Endothelial cell of hepatic sinusoid (primary cell): ENCODE data around the gene SLC25A23.

ENCODE experiments used
- in situ Hi-C: cut with HindIII; loops from 2 replicates; pipeline ENCODE4 v1.10.0; 2017; ENCODE audit warnings: low sequenced_read_pairs

Gene SLC25A23

DNA sequence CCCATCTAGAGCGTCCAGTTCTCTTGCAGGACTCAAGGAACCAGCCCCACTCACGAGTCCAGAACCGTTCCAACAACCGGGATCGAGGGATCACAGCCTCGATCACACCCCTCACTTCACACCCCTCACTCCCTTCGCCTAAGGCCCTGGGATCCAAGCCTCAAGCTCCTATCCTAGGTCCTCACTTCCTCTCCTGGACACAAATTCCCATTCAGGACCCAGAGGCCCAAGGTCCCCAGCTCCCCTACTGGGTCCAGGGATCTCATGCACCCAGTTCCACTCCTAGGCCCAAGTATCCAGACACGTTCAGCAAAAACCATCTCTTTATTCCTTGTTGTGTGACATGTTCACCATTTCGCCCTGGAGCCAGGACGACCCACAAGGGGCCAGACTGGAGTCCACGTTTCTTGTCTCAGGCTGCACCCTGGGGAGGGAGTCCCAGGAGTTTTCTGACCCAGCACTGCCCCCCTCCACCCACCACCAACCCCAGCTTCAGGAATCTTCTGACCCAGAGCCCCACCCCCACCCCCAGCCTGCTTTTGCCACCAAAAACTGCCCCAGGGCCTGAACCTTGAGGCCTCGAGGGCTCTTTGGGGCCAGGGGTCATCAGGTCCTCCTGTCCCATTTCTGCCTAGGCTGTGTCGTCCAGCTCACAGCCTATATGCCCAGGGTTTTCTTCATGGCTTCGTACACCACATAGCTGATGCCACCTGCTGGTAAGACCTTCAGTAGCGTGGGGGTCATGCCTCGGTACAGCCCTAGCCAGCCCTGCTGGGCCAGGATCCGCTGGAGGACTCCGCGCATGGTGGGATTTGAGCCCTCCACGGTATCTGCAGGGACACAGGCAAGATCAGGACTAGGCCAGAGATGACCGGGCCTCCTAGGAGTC, 33.6 kb downstream of the SLC25A23 start:
- in situ Hi-C loops = no loop called here

DNA sequence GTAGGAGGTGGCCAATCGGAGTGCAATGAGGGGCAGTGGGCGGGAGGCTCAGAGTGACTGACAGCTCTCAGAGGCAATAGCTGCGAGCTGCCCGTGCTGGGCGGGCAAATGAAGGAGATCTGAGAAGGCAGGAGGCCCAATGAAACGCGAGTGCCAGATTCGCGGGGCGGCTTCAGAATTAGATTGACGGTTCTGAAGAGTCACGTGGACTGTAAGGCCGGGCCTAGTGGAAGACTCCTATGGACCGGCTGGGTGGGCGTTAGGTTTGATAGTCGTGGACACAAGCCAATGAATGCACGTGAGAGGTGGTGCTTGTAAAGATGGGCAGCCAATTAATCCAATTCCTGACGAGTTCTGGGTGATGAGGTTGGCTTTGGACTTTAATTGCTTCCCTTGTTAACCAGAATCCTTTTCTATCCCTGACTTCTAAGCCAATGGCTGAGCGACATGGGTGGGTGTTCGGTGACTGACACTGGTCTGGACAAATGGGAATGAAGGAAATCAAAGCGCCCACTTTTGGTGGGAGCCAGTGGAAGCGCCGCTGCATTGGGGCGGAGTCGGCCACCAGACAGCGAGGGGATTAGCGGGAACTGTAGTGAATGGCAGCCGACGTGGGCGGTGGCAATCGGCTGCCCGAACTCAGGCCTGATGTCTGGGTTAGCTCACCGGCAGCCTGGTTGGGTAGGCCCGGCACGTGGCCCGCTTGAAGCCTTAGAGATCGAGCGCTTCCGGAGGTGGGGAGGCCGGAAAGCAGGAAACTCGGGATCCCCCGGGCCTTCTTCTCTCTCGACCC, 34.5 kb downstream of the SLC25A23 start:
- in situ Hi-C loops = no loop called here

DNA sequence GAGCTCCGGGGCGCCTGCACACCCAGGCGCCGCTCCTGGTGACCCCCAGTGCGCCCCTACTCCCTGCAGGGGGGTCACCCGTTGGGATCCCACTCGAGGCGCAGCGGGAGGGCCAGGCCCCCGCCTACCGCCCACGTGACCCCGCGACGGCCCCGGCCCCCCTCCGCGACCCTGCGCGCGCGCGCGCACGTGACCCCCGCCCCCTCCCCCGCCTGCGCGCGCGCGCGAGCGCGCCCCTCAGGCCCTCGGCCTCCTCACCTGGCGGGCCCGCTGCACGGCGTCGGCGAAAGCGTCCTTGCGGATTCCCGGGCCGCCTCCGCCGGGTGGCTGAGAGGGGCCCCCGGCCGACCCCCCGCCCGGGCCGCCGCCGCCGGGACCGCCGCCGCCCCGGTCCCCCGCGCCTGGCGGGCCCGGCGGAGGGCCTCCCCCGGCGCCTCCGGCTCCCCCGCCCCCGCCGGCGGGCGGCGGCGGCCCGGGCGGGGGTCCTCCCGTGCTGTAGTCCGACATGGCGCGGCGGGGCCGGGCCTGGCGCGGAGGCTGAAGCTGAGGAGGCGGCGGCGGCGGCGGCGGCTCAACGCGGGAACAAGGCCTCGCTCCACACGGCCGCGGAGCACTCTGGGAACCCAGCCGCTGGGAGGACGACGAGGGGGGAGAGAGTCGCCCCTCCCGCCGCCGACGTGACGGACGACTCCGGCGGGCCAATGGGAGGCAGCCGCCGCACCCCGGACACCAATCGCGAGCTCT, 35.2 kb downstream of the SLC25A23 start, which contains the start of gene KHSRP:
Gene KHSRP (minus strand): TSS at position 617 of the 744 bp plus-strand sequence. CDS start 110 bp downstream, at position 507.
- in situ Hi-C loops = no loop called here

DNA sequence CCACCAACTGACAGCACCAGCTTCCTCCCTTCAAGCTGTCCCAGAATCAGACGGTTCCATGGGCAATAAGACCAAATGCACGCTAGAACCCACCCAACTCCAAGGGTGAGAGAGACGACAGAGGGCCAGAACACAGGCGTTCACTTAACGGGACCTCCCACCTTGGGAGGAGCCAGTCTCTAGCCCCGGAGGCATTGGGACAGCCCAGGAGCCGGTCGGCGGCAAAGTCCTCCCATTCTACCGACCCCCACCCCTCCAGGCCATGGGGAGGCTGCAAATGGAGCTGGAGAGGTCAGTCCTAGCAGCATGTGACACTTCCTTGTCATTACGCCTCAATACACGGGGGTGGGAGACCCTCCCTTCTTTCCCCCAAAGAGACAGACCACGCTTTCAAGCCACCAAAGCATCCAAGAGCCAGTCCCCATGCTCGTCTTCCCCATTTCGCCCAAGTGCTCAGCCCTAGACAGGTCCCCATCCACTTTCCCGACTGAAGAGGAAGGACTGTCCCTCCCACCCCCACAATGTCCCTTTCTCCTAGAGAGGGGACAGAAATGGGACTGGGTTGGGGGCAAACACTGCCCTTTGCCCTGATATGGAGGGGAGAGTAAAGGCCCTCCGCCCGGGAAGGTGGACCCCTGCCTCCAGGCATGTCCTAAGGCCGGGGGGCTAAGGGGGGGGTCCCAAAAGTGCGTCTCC, 35.9 kb downstream of the SLC25A23 start:
- in situ Hi-C loops = no loop called here

DNA sequence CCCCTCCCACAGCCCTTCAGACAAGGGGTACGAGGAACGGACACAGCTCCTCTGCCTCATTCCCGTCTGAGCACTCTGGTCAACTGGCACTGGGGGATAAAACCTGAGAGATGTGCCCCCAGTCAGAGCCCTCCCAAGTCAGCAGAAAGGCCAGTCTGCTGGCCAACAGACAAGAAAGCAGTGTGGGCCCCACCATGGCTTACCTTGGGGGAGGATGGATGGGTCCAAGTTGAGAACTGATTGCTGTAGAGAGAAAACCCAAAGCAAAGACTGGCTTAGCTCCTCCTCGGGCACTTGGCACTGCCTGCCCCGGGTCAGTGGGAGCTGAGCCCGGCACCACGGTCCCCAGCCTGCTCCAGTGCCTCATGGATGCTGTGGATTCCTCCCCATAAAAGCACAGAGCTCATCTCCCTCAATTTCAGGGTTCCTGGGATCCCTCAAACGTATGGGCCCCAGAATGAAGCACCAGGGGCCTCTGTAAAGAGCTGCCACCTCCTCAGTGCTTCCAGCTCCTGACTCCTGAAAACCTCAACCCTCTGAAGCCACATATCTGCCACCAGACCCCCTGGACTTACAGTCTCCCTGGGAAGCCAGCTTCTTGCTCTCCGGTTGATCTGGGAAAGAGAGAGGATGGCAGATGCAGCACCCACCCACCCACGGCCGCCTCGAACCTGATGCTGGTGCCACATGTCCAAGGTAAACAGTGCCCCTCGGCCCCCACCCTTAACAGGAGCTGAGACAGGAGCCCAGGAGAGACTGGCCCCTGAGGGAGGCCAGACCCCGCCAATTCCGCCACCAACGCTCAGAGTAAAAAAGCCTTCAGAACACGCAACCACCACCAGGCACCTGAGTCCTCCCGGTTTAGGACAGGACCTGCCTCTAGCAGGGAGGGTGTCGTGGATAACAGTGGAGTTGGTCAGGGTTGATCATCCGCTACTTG, 38.2 kb downstream of the SLC25A23 start:
- in situ Hi-C loops = no loop called here

DNA sequence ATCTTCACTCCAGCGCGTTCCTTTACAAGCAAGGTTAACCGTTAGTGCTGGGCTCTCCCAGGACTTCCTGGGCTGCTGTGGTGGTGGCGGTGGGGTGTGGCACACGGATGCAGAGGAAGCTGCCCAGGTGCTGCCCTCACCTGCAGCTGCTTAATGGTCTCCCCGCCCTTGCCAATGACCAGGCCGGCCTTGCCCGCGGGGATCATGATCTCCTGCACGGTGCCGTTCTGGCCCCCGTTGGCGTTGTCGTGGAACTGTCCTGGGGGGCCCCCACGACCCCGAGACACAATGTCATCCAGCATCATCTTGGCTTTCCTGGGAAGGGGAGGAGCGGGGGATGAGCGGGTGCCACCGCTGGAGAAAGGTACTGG, 41.0 kb downstream of the SLC25A23 start:
- in situ Hi-C loops = no loop called here

DNA sequence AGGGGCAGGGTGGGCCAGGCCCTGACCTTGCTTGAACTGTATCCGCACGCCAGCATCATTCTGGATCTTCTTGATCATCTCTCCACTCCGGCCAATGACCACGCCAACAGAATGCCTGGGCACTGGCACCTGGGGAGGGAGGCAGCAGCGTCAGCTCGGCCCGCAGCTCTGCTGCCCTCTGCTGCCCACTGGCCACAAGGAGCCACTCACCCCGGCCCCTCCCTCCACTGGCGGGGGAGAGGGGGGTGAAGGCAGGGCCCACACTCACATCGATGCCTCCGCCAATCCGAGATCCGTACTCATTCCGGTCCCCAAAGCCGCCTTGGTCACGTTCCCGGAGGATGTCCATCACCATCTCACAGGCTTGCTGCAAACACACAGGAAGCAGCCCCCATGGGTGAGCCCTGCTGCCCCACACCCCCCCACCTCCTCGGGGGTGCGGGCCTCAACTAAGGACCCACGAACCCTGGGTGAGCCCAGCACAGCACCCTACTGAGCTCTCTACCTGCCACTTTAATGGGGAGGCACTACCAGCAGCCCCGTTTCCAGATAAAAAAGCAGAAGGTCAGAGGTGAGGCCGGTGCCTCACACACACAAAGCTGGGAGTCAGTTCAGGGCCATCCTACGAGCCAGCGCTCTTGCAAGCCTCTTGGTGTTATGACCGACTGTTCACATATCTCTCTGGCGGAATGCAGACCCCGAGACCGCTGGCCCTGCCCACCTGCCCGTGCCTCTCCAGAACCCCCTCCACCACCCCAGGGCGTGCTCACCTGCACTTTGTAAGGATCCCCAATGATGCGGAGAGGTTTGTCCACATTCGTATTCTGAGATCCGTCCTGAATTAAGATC, 41.7 kb downstream of the SLC25A23 start:
- in situ Hi-C loops = no loop called here

DNA sequence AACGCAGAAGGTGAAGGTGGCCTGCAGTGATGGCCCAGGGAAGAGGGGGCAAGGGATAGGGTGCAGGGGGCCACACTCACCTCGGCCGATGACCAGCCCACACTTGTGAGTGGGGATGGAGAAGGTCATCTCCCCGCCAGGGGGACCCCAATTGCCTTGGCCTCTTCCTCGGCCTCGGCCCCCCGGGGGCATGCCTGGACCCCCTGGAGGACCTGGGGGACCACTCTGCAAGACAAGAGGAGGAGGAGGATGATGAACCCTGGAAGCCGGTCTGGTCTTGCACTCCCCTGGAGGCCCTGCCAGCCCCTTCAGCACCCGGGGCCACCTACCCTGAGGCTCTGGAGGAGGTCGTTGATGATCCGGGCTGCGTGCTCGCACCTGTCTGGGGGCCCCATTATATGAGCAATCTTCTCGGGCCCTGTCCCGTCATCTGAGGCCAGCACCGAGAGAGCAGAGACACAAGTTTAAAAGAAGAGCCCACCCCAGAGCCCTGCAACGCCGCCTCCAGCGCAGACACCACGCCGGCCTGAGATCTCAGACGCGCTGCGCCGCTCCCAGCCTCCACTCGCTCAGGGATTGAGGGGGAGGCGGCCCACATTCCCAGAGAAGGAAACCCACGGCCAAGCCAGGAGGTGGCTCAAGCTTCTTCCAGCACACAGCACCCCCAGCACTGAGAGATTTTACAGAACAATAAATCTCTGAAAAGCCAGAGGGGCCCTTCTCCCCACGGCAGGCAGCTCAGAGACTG, 42.8 kb downstream of the SLC25A23 start:
- in situ Hi-C loops = no loop called here

DNA sequence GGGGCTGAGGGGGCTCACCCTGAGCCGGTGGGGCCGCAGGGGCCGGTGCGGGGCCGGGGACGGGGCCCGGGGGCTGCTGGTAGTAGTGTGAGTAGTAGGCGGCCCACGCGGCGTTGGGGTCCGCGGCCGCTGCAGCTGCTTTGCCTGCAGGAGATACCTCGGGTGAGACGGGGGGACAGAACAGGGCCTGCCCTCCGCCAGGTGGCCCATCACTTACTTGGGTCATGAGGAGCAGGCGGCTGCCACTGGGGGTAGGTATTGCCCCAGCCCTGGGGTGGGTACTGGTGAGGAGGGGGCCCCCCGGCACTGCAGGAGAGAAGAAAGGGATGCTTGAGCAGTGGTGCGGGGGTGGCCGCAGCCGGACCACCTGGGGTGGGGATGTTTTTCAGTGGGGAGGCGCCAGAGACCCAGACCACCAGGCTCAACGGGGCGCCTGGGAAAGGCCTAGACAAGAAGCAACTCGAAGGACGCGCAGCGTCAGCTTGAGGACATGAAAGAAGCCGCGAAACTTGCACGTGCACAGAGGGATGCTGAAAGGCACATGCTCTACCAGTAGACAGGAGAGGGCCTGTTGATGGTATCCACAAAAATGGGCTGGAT, 43.9 kb downstream of the SLC25A23 start:
- in situ Hi-C loops = no loop called here

DNA sequence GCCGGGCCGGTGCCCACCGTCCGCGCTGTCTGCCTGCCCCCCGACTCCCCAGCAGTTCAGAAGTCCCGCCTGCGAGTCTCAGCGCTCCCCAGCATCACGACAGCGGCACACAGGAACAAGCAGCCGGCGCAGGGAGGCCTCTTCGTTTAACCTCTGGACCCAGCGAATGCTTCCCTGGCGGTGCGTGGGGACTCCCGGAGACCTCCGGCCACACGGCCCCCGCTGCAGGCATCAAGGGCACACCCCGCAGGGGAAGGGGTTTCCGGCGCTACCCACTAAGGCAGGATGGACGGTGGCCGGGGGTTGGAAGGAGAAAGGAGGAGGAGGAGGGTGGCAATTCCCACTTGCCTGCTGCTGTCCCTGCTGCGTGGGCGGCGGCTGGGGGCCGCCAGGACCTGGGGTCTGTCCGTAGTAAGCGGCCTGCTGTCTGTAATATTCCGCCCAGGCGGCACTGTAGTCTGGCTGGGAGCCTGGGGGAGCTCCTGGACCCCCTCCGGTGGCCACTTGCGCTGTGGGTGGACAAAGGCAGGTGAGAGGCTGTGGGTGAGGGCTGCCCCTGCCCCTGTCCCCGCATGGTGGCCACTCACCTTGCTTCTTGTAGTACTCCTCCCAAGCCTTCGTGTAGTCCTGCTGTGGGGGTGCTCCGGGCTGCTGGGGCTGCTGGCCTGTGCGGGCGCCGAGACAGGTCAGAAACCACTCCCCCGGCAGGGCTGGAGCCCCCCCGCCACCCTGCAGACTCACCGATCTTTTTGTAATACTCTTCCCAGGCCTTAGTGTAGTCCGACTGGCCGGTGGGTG, 44.6 kb downstream of the SLC25A23 start:
- in situ Hi-C loops = no loop called here

DNA sequence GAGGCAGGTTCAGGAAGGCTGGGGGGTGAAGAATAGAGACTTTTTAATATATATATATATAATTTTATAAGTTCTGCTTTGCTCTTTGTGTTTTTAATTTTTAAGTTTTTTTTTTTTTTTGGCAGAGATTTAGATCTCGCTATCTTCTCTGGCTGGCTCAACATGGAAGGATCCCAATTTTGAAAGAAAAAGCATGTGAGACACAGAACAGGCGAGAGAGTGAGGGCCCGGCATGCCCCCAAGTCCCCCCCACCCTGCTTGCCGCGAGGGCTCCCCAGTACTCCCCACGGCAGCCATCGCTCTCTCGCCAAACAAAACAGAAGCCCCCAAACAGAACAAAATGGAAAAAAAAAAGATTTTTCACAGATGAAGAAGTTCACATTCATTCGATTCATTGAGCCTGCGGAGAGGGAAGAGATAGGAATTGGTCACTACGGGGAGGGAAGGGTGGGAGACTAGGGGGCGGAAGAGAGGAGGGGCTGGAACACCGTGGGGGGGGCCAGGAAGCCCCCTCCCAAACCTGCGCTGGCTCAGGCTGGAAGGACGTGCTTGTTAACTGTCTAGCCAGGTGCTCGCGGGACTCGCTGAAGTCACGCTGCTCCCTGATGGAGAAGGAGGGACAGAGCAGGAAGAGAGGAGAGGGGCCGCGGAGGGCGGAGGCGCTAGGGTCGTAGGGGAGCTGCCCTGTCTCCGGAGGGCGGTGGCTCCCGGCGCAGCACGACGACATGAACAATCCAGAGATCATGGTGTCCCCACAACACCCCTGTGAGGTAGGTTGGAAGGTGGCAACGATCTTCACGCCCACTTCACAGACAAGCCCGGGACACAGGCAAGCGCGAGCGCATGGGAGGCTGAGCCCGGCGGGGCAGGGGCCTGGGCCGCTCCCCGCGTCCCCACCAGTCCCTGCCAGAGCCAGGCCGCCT, 45.6 kb downstream of the SLC25A23 start:
- in situ Hi-C loops = no loop called here

DNA sequence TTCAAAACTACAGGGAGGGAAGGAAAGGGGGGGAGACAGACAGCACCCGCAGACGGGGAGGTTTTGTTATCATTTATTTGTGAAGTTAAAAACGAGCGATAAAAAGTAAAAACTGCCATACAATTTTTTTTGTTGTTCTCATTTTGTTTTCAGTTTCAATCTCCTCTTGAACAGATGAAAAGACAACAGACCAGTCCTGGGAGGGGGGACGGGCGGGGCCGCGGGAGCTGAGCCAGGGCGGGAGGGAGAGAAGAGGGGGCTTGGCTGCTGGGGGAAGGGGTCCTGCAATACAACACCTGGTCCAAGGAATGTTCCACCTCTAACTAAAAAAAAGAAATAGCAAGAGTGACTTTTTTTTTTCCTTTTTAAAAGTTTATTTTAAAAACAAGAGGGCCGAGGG, 46.3 kb downstream of the SLC25A23 start:
- in situ Hi-C loops = no loop called here

DNA sequence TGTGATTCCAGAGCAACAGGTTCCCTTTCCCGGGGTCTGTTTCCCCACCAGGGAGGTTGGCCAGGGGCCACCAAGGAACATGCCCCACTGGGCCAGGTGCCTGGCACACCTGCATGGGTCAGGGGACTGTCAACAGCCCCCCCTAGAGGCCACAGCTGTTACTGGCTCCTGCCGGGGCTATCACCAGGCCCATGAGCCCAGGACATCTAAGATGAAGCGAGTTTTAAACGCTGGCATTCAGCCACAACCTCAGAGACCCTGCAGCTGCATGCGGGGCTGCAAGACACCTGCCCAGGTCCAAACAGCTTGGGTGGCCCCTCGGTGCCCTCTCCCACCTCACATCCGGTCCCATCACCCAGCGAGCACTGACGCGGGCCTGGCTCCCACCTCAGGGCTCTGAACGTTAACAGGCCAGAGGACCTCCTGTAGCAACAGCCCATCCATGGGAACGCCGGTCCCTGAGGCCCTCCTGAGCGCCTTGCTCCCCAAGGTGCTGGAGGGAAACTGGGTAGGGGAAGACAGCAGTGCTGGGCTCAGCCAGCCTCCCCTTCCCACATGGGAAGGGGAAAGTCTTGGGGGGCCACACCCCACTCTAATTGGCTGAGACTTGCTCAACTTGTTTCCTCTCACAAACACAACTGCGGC, 47.0 kb downstream of the SLC25A23 start:
- in situ Hi-C loops = no loop called here

DNA sequence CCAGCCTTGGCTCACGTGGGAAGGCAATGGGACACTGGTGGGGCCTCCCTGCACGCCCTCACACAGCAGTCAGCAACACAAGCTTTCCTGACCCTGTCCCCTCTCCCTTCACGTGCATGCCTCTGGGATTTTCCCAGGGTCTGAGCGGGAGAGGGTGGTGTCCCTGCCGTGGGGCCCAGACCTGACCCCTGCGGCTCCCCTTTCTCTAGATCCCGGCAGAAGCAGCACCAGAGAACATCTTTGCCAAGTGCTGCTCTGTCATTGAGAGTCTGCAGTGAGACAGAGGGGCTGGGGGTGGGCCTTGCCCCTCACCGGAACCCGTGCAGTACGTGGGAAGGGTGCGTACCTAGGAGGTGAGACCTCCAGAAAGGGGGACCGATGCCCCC, 47.5 kb downstream of the SLC25A23 start:
- in situ Hi-C loops = no loop called here

DNA sequence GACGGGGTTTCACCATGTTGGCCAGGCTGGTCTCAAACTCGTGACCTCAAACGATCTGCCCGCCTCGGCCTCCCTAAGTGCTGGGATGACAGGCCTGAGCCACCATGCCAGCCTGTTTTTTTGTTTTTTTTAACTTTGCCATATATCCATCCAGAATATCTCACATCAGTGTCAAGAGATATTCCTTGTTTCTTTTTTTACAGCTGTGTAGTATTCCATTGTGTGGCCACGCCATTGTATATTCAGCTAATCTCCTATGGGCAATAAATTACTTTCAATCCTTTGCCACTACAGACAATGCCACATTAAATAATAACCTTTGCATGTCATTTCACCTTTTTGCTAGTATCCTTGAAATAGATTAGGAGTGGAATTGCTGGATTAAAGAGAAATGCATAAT, 50.2 kb downstream of the SLC25A23 start:
- in situ Hi-C loops = no loop called here
